Uterus (tissue), 2 donors: ENCODE measurements around the gene CTBP1.

Experiments
- POLR2A ChIP-seq, 2 donors: fragments of 450-650 bp; IDR thresholded peaks; one replicate each; pipeline ENCODE4 v1.6.1; 2016; ENCODE audit warnings: antibody characterized with exemption in 2 of 2, mild to moderate bottlenecking in 1 of 2, moderate library complexity in 1 of 2
- TF ChIP-seq, protein P1 (sequence below), 4 experiments: fragments of 200-600 bp in 2 of 4; fragments of 450-650 bp in 2 of 4; sonication (generic) in 2 of 4; IDR thresholded peaks; one replicate each; pipeline ENCODE4 v1.5.1; 2016 to 2019; ENCODE audit warnings: antibody characterized with exemption in 4 of 4, mild to moderate bottlenecking in 2 of 4, moderate library complexity in 1 of 4

DNA sequence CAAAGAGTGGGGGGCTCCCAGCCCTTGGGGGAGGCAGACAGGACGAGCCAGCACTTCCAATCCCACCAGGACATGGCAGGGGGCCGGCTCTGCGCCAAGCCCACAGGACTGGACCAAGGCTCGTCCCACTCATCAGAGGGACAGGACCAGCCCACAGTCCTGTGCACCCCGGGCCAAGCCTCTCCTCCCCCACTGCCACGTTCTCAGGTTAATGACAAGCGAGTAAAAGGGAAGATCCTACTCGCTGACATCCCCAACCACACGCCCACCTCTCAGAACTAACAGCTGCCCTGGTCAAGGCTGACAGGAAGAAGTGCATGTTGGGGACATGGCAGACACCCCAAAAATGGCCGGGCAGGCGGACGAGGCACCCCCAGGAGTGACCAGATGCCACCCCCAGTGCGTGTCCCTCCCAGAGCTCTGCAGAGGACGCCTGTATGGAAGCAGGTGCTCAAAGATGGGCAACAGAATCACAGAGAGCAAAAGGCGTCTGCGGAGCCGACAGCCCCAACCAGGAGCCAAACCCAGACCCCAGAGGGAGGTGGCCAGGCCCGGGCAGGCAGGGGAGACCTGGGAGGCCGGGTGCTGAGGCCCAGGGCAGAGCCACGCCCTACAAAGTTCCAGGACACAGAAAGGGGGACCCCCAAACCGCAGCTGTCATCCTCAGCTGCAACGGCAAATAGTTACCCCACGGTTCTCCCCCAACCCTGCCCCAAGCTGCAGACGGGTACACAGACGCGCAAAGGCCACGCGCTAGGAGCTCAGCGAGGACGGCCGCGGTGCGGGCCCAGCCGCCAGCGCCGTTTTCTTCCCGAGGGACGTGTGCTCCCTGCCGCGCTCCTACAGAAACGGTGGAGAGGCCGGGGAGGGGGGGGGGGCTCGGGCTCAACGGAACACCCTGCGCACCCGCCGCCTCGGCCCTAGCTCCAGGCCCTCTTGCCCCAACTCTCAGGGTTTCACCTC is 1.7 kb downstream of the CTBP1 start:
- TF ChIP-seq, protein P1, sequence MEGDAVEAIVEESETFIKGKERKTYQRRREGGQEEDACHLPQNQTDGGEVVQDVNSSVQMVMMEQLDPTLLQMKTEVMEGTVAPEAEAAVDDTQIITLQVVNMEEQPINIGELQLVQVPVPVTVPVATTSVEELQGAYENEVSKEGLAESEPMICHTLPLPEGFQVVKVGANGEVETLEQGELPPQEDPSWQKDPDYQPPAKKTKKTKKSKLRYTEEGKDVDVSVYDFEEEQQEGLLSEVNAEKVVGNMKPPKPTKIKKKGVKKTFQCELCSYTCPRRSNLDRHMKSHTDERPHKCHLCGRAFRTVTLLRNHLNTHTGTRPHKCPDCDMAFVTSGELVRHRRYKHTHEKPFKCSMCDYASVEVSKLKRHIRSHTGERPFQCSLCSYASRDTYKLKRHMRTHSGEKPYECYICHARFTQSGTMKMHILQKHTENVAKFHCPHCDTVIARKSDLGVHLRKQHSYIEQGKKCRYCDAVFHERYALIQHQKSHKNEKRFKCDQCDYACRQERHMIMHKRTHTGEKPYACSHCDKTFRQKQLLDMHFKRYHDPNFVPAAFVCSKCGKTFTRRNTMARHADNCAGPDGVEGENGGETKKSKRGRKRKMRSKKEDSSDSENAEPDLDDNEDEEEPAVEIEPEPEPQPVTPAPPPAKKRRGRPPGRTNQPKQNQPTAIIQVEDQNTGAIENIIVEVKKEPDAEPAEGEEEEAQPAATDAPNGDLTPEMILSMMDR (IDR thresholded peaks at IDR 0.05): no peak
- TF ChIP-seq POLR2A (IDR thresholded peaks at IDR 0.05): no peak
